ENCODE measurements around the gene GPR17.

Gene GPR17

GRCh38 chr2:127664065-127664894 lies 18.3 kb downstream of the GPR17 start:
- TF ChIP-seq CTCF (IDR thresholded peaks at IDR 0.05): no peak

GRCh38 chr2:127664895-127665225 lies 18.9 kb downstream of the GPR17 start:
- no peak for TF ChIP-seq CTCF (IDR thresholded peaks at IDR 0.05)

GRCh38 chr2:127665267-127665893 lies 19.4 kb downstream of the GPR17 start:
- no peak for TF ChIP-seq CTCF (IDR thresholded peaks at IDR 0.05)

- TF ChIP-seq CTCF (IDR thresholded peaks at IDR 0.05): no peak
Measured at GRCh38 chr2:127669056-127669455, 23.1 kb downstream of the GPR17 start.

- no peak for TF ChIP-seq CTCF (IDR thresholded peaks at IDR 0.05)
Measured at GRCh38 chr2:127670055-127670956, 24.4 kb downstream of the GPR17 start.

GRCh38 chr2:127670957-127671290 lies 25.0 kb downstream of the GPR17 start:
- TF ChIP-seq CTCF (IDR thresholded peaks at IDR 0.05): no peak

- no peak for TF ChIP-seq CTCF (IDR thresholded peaks at IDR 0.05)
Measured at GRCh38 chr2:127671557-127672302, 25.8 kb downstream of the GPR17 start.

Data from LNCAP (cell line).